Loucy (cell line): ENCODE results near the gene SRD5A3.
A peak's percentile ranks its signal among the peaks of the same experiment; 100 is the strongest.

Experiments used
- H2AFZ ChIP-seq: fragments of 200-600 bp; sonication (generic); 2 replicates; pipeline ENCODE4 v1.6.0; 2016; ENCODE audit warnings: antibody characterized with exemption, mild to moderate bottlenecking, low read length, moderate library complexity
- H3F3A ChIP-seq: fragments of 200-600 bp; 2 replicates; pipeline ENCODE4 v1.6.0; 2016; ENCODE audit warnings: antibody characterized with exemption, low read depth, mild to moderate bottlenecking
- H3K27me3 ChIP-seq: fragments of 200-600 bp; sonication (generic); 2 replicates; pipeline ENCODE4 v1.6.1; 2014; ENCODE audit warnings: low read length, mild to moderate bottlenecking; ENCODE audit not compliant: insufficient read depth, poor library complexity, severe bottlenecking
- H3K36me3 ChIP-seq: fragments of 200-600 bp; sonication (generic); 2 replicates; pipeline ENCODE4 v1.6.1; 2016; ENCODE audit warnings: low read length; ENCODE audit not compliant: insufficient read depth
- H3K4me1 ChIP-seq: fragments of 200-600 bp; sonication (generic); 2 replicates; pipeline ENCODE4 v1.5.1; 2014; ENCODE audit warnings: low read length, mild to moderate bottlenecking; ENCODE audit not compliant: insufficient read depth, poor library complexity, severe bottlenecking
- H3K4me2 ChIP-seq: fragments of 200-600 bp; sonication (generic); 2 replicates; pipeline ENCODE4 v1.6.0; 2014; ENCODE audit warnings: antibody characterized with exemption, low read length, low read depth, mild to moderate bottlenecking; ENCODE audit not compliant: poor library complexity, severe bottlenecking
- H3K4me3 ChIP-seq: fragments of 200-600 bp; sonication (generic); 2 replicates; pipeline ENCODE4 v1.5.1; 2014; ENCODE audit warnings: low read length, mild to moderate bottlenecking, mixed read lengths; ENCODE audit not compliant: poor library complexity, severe bottlenecking
- H3K79me2 ChIP-seq: fragments of 200-600 bp; sonication (generic); 2 replicates; pipeline ENCODE4 v1.6.1; 2014; ENCODE audit warnings: low read length; ENCODE audit not compliant: insufficient read depth
- H3K9ac ChIP-seq: fragments of 200-600 bp; sonication (generic); 2 replicates; pipeline ENCODE4 v1.6.0; 2014; ENCODE audit warnings: mild to moderate bottlenecking, low read depth, low read length, moderate library complexity; ENCODE audit not compliant: poor library complexity, severe bottlenecking
- H3K9me2 ChIP-seq: fragments of 200-600 bp; sonication (generic); replicated peaks from 2 replicates; pipeline ENCODE4 v1.6.1; 2016; ENCODE audit warnings: low read depth, low read length, mixed read lengths
- H3K9me3 ChIP-seq: fragments of 200-600 bp; sonication (generic); 2 replicates; pipeline ENCODE4 v1.6.1; 2014; ENCODE audit warnings: mild to moderate bottlenecking, antibody characterized with exemption, low read length, low read depth; ENCODE audit not compliant: insufficient read depth
- H4K20me1 ChIP-seq: fragments of 200-600 bp; sonication (generic); 2 replicates; pipeline ENCODE4 v1.6.0; 2014; ENCODE audit warnings: antibody characterized with exemption, low read length, mild to moderate bottlenecking; ENCODE audit not compliant: insufficient read depth, poor library complexity, severe bottlenecking
- EZH2phosphoT487 ChIP-seq: fragments of 200-600 bp; IDR thresholded peaks from 2 replicates; pipeline ENCODE4 v1.6.1; 2018; ENCODE audit warnings: antibody characterized with exemption, mild to moderate bottlenecking, moderate library complexity, borderline replicate concordance
- TF ChIP-seq, protein P1 (sequence below): fragments of 200-600 bp; sonication (generic); conservative IDR thresholded peaks from 2 replicates; pipeline ENCODE4 v1.5.1; 2014; ENCODE audit warnings: mild to moderate bottlenecking, antibody characterized with exemption, low read length

Gene SRD5A3

DNA sequence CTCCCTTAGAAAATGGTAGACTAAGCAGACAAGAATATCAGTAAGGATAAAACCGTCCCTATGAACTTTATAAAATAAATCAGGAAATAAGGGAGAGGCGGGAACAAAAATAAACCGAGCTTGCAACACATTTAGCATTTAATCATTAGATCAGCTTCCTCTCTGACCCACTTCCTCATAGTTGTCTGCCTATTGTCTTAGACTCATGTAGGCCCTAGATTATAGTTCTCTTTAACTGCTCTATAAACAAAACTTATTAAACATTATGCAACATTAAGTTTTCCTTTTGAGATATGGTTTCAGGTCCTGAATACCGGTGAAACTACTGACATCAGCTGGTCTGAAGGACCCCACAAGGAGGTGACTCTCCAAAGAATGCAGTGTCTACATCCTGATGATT, 15.8 kb upstream of the SRD5A3 start:
- Histone ChIP-seq H3K27me3 (no peaks in the 10 kb centered on the region), H3K4me3 (no peak overlapping the region), H3K9me3 (no peaks in the 10 kb centered on the region; the same call in 1 of the 2 replicates), H2AFZ (no peak overlapping the region), H3K9me2 (no peaks in the 10 kb centered on the region), H3K9ac (no peak overlapping the region), H3K36me3 (no peaks in the 10 kb centered on the region), H3K4me1 (no peaks in the 10 kb centered on the region), H4K20me1 (no peaks in the 10 kb centered on the region), H3K79me2 (no peaks in the 10 kb centered on the region), H3F3A (no peaks in the 10 kb centered on the region), H3K4me2 (no peak overlapping the region)
- TF ChIP-seq, protein P1, sequence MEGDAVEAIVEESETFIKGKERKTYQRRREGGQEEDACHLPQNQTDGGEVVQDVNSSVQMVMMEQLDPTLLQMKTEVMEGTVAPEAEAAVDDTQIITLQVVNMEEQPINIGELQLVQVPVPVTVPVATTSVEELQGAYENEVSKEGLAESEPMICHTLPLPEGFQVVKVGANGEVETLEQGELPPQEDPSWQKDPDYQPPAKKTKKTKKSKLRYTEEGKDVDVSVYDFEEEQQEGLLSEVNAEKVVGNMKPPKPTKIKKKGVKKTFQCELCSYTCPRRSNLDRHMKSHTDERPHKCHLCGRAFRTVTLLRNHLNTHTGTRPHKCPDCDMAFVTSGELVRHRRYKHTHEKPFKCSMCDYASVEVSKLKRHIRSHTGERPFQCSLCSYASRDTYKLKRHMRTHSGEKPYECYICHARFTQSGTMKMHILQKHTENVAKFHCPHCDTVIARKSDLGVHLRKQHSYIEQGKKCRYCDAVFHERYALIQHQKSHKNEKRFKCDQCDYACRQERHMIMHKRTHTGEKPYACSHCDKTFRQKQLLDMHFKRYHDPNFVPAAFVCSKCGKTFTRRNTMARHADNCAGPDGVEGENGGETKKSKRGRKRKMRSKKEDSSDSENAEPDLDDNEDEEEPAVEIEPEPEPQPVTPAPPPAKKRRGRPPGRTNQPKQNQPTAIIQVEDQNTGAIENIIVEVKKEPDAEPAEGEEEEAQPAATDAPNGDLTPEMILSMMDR = no peak
- no peak for TF ChIP-seq EZH2phosphoT487

DNA sequence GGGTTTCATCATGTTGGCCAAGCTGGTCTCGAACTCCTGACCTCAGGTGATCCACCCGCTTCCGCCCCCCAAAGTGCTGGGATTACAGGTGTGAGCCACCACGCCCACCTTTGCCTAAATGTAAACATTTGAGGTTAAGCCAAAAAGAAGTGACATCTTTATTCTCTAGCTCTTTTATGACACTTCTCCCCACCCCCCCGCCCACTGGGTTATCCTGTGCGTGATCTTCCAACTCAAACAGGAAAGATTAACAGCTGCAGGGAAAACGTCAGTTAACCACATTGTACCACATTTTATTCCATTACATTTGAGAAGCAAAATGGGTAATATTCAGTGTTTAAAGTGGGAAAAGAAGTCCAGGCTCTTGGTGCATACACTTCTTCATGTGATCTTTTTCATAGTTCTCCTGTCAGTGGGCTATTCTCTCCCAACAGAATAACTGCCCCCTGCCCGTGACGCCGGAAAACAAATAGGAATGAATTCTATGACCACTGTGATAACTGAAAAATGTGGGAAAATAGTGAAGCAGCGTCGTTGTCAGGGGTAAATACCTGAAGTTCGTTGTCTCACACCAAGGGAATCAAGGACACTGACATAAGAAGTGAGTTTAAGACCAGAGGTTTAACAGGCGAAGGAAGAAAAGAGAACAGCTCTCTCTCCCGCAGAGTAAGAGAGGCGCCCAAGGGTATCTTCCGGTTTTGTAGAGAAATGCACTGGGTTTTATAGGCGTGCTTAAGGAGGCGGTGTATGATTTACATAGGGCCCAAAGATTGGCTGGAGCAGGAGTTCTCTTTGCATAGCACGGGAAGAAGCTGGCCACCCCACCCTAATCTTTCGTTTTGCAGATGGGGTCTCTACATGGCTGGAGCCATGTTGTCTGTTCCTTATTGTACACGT, 9.7 kb upstream of the SRD5A3 start:
- no peaks in the 10 kb centered on the region for H4K20me1 ChIP-seq
- peak overlapping the region; percentile 50 for H3K4me2 ChIP-seq
- H3K4me3 ChIP-seq = peak overlapping the region; percentile 45

DNA sequence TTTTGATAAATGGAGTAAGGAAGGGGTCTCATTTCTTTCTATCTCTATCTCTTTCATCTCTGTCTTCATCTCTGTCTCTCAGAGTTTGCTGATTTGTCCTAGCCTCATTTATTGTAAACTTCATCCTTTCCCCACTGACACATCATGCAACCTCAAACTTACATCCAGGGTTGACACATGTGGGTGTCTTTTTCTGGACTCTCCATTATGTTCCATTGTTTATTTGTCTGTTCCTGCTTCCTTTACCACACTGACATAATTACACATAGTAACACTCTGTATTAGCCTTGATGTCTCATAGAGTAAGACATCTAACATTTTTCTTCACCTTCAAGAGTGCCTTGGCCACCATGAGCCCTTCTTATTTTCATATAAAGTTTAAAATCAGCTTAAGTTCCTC, 8.1 kb upstream of the SRD5A3 start:
- H3K9me3 ChIP-seq = no peaks in the 10 kb centered on the region
- no peak for TF ChIP-seq EZH2phosphoT487
- TF ChIP-seq, protein P1 = no peak
- no peak overlapping the region for H3K4me3 ChIP-seq
- no peaks in the 10 kb centered on the region for H3K79me2 ChIP-seq
- no peaks in the 10 kb centered on the region for H3F3A ChIP-seq
- no peak overlapping the region for H3K9ac ChIP-seq
- H3K36me3 ChIP-seq = no peaks in the 10 kb centered on the region
- H3K9me2 ChIP-seq = no peaks in the 10 kb centered on the region
- no peak overlapping the region for H2AFZ ChIP-seq
- peaks cover 16% of the 10 kb centered on the region for H3K4me1 ChIP-seq
- no peak overlapping the region for H3K4me2 ChIP-seq
- no peaks in the 10 kb centered on the region for H3K27me3 ChIP-seq
- no peaks in the 10 kb centered on the region for H4K20me1 ChIP-seq

More for the DNA sequence above, 9.7 kb upstream of the SRD5A3 start:
- Histone ChIP-seq H3K79me2 (no peaks in the 10 kb centered on the region), H2AFZ (0 out of 2 replicates have a peak overlapping the region, but pooled peaks have one; percentile 40), H3K9me2 (no peaks in the 10 kb centered on the region), H3K36me3 (no peaks in the 10 kb centered on the region), H3F3A (no peaks in the 10 kb centered on the region), H3K27me3 (no peaks in the 10 kb centered on the region), H3K9ac (no peak overlapping the region), H3K4me1 (peaks cover 16% of the 10 kb centered on the region), H3K9me3 (no peaks in the 10 kb centered on the region)
- TF ChIP-seq, protein P1 = no peak
- no peak for TF ChIP-seq EZH2phosphoT487
